NAMALWA (cell line): ENCODE data around the gene NAGS.
"Not testable (repeated sequence)": the region's sequence is repeated elsewhere in the genome, so short reads cannot be mapped to it uniquely, and the experiment has no call there.

Experiments used
- DNase-seq: peaks from one replicate; pipeline ENCODE4 v3.0.0-alpha.2; 2015; ENCODE audit warnings: low spot score

The NAGS gene

DNA sequence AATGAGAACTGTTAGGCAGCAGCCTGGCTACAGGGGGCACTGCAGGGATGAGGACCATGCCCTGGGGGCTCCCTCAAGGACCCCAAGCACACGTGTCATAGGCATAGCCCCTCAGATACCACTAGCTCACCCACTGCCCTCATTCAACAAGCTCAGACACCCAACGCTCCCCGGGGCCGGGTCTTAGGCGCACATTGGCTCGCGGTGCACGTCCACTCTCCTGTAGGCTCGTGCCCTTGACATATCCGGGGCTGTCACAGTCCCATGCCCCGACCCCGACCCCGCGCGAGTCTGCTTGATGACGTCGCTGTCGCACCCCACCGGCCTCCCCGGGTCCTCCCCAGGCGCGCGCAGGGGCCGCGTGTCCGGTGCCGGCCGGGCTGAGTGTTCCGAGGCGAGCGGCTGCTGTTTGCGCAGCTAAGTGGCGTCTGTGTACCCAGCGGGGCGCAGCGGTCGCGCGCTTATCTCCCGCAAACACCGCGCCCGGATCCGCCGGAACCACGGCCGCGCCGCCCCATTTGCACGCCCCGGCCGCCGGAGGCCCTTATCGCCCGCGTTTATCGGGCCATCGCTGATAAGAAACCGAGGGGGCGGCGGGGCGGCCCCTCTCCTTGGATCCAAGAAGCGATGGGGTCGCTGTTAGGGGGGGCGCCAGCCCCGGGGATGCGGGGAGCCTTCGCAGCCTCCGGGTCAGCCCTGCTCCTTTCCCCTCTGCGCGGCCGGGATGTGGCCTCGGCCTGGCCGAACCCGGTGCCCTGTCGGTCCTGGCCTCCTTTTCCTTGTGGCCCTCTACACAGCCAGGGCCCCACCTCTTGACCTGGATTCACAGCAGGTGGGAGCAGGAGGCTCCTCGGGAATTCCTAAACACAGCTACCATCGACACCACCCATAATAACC, 20.7 kb upstream of the NAGS start:
- no peak for DNase-seq

DNA sequence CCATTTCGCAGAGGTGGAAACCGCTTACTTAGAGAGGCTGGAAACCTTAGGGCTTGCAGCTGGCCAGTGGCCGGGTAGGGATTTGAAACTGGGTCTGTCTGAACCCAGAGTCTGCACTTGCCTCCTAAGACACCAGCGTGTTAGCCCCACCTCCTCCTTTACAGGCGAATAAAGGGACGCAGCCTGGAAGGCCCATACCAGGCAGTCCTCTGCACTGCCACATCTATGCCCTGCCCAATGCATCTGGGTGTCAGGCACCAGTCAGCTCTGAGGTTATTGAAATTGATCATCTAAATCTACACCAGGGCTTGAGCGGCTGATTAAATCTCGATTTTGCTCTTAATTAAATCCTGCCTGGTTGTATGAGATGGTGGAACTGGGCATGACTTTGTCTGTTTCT, 19.9 kb upstream of the NAGS start:
- no peak for DNase-seq

DNA sequence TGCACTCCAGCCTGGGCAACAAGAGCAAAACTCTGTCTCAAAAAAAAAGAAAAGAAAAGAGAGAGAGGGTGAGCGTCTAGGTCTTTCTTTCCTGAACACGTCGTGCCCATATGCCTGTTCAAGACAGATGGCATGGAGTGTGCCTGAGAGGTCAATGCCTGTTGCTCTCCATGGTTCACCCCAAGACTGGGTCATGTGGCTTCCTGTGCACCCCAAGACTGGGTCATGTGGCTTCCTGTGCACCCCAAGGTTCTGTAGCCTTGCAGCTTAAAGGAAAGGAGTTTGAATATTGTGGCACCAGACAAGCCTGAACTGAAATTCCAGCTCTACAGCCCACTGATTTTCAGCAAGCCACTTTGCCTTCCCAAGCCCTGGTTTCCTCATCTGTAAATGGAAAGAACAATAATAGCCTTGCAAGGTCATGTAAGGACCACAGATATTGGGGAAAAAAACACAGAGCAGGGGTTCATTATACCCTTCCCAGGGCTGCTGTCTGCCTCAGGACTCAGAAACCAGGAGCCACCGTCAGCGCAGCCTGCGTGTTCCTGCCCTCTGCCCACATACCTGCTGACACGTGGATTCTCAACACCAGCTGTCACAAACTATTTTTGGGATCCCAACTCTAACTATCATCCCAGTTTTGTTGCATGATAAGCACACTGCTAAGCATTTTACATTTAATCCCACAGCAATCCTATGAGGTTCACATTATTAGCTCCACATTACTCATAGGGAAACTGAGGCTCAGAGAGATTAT, 18.0 kb upstream of the NAGS start:
- no peak for DNase-seq

DNA sequence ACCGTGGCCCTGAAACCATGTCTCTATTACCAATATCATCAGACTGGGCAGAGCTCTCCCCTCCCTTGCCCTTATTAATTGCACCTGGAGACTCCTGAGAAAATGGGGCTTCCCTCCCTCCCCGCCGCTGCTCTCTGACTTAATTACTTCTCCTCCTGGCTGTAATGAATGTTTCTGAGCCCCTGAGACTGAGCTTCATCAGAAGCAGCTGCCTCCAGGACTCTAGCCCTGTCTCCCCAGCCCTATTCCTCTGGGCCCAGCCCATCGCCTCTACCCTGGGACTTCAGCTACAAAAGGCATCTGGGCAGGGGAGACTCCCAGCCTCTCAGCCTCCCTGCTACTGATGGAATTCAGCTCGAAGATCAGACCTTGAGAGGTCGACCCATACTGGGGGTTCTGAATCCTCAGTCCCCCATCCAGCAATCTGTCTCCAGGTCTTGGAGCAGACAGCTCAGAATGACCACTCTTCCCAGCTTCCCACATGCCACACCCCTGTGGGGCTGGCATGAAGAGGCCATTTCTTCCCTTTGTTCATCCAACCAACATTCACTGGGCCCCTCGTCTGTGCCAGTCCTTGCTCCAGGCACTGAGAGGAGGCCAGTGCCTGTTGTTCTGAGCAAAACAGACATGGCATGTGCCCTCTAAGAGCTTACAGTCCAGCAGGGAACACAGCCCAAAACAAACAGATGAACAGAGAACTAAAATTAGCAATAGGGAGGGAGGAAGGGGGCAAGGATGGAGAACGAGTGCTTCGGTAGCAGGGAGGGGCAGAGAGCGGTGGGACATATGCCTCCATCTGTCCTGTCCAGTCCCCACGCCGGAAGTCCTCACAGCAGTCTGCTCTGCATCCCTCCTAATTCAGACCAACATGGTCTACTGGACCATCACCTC, 17.0 kb upstream of the NAGS start:
- DNase-seq: no peak

DNA sequence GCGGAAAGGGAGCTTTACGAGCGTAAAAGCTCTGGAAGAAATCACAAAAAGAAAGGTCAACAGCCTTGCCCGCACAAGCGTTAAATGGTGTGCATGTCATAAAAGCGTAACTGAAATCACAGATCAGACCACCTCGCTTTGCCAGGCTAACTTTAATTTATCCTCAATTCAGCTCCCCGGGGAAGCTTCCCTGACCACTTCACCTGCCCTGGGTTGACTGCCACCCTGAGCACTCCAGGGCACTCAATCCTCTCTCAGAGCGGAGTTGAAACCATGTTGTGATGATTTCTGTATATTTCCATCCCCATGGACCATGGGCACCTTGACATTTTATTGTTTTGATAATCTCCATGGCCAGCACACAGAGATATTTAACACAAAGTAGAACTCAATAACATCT, 16.1 kb upstream of the NAGS start:
- DNase-seq: no peak

DNA sequence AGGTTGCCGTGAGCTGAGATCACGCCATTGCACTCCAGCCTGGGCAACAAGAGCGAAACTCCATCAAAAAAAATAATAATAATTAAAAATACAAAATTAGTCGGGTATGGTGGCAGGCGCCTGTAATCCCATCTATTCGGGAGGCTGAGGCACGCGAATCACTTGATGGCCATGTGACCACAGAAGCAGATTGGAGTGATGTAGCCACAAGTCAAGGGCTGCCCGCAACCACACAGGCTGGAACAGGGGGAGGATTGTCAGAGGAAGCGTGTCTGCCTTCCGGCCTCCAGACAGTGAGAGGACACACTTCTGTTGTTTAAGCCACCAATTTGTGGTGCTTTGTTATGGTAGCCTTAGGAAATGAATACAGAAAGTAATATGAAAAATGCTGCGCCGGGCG, 11.8 kb upstream of the NAGS start:
- no peak for DNase-seq

DNA sequence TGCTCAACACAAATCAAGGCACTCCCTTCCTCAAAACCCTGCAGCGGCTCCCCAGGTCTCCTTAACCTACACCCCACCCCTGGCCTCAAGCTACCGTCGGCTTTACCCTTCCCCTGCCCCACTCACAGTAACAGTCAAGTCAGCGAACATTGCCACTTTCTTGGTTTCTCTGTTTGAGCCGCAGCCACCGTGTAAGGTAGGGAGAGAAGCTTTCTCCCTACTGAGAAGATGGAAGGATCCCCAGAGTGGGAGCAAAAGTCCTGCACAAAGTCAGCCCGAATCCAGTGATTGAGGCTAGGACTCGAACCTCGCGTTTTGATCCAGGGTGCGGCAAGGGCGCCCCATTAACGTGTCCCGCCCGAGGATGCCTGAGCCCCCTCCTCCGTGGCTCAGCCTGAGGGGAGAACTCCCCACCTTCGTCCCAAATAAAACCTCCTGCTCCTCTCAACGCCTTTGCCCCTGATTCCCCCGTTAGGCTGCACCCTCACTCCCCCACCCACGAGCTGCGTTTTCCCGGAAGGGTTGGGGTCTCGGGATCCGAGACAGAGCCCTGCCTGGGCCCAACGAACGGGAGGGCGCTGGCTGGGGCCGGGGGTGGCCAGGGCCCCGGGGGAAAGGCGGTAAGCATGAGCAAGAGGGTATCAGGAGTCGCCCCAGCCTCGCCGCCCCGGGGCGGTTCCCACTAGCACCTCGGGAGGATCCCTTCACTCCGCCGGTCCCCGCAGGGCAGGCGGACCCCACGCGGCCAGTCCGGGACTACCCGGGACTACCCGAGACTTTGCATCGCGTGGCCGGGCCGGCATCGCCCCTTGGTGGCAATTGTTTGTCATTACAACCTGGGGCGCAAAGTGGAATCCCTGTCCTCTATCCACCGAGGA, 9.9 kb upstream of the NAGS start:
- DNase-seq: peak; percentile 80

DNA sequence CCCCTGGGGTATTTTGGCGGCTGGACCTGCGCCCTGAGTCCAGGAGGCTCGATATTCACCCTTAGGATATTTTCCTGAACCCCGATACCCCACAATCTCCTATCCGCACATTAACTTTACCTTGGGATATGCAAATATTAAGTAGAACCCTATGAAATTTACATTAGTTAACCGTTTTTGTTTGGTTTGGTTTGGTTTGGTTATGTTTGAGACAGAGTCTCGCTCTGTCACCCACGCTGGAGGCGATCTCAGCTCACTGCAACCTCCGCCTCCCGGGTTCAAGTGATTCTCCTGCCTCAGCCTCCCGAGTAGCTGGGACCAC, 9.3 kb upstream of the NAGS start:
- DNase-seq: no peak

DNA sequence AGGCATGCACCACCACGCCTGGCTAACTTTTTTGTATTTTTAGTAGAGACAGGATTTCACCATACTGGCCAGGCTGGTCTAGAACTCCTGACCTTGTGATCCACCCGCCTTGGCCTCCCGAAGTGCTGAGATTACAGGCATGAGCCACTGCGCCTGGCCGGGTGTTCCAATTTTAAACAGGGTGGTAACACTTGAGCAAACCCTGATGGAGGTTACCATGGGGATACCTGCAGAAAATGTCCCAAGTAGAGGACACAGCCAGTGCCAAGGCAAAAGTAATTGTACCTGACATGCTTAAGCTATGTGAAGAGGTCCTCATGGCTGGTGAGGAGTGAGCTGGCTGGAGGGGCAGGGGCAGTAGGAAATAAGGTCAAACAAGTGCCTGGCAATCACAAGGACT, 7.2 kb upstream of the NAGS start:
- not testable (repeated sequence) for DNase-seq

DNA sequence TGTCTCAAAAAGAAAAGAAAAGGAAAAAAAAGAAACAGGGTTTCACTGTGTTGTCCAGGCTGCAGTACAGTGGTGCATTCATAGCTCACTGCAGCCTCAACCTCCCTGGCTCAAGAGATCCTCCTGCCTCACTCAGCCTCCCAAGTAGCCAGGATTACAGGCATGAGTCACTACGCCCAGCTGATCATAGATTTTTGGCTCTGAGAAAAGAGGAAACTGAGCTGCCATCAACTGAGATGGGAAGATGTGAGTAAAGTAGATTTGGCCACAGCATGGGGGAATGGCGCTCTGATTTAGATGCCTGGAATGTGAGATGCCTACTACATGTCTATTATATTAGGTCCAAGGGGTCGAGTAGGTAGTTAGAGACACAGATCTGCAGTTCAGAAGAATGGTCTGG, 5.9 kb upstream of the NAGS start:
- DNase-seq: no peak

DNA sequence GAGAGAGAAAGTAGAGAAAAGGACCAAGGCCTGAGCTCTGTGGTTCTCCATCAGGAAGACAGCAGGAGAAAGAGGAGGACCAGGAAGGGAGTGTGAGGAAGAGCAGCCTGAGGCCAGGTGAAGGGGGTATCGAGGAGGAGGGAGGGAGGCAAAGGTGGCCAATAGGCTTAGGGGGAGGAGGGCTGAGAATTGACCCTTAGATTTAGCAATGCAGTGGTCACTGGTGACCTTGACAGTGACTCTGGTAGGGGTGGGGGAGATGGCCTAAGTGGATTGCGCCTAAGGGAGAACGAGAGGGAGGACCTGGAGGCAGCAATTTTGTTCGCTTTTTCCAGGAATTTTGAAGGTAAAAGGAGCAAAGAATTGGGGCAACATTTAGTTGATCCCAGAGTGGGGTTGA, 5.4 kb upstream of the NAGS start:
- DNase-seq: no peak

DNA sequence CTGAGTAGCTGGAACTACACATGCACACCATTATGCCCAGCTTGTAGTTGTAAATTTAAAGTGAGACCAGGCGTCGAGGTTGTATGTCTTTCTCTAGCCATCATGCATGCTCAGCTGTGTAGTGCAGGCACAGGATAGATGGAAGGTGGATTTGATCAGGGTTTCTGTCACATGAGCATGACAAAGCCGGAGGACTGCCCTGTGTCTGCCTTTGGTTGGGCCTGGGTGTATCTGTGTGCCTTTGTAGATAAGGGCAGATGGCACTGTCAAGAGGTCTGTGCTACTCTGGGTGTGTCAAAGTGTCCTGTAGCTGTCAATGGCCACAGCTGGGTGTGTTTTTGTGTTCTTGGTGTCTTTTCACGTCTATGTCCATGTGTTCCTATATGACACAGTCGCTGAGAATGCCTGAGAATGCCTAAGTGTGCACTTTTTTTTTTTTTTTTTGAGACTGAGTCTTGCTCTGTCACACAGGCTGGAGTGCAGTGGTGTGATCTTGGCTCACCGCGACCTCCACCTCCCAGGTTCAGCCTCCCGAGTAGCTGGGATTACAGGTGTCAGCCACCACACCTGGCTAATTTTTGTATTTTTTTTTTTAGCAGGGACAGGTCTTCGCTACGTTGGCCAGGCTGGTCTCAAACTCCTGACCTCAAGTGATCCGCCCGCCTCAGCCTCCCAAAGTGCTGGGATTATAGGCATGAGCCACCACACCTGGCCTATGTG, 4.1 kb upstream of the NAGS start:
- DNase-seq: no peak

DNA sequence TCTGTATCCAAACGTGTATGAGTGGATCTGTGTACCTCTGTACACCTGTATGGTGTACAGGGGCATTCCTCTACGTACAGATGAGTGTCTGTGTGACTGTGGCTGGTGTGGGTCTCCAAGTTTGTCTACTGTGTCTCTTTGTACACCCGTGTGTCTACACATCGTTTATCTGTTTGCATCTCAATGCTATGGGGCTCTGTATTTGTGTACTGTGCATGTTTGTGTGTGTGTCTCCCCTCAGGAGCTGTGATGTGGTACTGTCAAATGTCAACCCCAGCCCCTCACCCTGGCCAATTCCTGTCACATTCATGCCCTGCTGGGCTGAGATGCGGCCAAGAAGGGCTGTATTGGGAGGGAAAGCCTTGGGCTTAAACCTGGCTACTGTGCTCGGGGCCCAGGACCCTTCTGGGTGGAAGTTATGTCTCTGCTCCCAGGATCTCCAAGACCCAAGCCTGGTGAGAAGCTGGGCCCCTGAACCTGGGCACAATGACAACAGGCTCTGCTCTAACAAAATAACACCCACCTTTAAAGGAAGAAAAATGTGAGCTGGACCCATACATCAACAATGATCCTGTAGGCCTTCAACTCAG, 3.5 kb upstream of the NAGS start:
- no peak for DNase-seq

DNA sequence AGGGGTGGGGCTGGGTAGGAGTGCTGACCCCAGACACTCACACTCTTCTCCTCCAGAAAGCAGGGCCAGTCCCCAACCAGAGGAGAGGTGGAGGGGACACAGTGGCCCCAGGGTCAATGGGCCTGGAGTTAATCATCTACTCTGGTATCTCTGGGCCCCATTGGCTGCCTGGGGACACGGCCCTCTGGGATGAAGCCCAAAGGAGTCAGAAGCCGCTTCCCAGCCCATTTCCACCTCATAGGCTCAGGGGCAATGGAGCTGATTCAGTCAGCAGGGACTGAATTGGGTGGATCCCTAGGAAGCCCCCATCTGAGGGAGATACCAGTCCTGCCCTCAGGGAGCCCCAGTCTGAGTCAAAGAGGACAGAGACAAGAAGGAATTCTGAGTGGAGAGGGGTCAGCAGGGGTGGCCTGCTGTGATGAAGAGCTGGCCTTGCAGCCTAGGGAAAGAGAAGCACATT, 2.9 kb upstream of the NAGS start:
- no peak for DNase-seq

DNA sequence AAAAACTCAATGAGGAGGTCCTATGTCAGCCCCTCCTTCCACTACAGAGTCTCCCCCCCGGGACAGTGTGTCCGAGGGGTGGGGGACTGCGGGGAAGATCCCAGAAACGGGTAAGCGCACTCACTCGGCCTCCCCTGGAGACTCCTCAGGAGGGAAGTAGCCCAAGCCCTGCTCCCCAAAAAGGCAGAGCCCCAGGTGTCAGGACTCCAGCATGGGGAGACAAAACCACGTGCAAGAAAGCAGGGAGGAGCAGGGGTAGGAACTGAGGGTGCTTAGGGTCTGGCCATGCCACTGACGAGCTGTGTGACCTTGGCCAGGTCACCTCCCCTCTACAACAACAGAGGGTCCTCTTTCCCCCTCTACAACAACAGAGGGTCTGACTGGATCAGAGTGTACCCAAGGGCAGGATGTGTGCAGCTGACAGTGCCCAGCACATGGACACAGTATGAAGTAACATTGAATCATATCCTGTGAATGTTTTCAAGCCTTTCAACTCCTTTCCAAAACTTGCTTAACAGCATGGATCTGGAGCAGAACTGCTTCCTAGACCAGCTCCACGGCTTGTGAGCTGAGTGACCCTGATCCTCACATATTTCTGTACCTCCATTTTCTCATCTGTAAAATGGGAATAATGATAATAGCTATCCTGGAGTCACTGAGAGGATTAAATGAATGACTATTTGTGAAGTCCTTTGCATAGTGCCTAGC, 2.1 kb upstream of the NAGS start:
- no peak for DNase-seq

DNA sequence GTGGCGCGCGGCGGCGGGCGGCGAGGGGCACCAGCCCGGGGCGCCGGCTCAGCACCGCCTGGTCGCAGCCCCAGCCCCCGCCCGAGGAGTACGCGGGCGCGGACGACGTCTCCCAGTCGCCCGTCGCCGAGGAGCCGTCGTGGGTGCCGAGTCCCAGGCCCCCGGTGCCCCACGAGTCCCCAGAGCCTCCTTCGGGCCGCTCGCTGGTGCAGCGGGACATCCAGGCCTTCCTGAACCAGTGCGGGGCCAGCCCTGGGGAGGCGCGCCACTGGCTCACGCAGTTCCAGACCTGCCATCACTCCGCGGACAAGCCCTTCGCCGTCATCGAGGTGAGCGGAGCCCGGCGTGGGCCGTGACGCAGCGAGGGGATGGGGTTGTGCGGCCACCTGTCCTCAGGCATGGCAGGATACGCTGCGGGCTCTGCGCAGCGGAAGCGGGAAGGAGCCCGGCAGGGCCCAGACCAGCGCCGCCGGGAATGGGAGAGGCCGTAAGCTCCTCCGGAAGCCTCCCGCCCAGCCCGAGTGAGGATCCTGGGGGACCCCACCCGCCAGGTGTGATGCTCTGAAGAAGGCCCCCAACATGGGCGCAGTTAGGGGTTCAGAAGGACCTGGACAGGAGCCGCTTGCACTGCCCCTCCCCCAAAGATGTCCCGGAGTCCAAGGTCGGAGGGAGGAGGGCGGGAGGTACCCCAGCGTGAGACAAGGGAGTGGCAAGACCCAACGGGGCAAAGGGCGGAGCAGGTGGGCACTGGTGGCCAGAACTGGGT, 522 bp downstream of the NAGS start:
- no peak for DNase-seq

DNA sequence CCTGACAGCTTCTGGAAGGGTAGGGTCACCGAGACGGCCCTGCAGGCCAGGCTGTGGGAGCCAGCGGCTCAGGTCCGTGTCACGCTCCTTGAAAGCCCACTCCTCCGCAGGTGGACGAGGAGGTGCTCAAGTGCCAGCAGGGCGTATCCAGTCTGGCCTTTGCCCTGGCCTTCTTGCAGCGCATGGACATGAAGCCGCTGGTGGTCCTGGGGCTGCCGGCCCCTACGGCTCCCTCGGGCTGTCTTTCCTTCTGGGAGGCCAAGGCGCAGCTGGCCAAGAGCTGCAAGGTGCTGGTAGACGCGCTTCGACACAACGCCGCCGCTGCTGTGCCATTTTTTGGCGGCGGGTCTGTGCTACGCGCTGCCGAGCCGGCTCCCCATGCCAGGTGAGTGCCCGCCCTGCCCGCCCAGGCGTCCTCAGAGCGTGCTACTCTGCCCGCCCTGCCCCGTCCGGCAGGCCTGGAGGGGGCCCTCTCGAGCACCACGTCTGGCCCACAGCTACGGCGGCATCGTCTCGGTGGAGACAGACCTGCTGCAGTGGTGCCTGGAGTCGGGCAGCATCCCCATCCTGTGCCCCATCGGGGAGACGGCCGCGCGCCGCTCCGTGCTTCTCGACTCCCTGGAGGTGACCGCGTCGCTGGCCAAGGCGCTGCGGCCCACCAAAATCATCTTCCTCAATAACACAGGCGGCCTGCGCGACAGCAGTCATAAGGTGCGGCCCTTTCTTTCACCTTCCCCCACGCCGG, 1.3 kb downstream of the NAGS start:
- DNase-seq: no peak

DNA sequence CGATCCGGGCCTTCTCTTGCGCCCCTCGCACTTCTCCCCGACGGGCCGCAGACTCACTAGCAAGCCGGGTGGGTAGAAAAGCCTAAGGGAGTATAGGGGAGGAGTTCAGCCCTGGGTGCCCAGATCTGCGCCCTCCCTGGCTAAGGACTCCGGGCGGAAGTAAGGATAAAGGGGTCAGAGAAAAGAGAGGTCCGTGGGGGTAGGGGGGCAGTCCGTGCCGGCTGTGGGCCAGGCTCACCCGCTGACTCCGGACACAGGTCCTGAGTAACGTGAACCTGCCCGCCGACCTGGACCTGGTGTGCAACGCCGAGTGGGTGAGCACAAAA, 1.8 kb downstream of the NAGS start:
- DNase-seq: no peak
